ENCODE data around the gene PNPLA2.

PNPLA2 gene

GRCh38 chr11:832529-833113, 13.9 kb downstream of the PNPLA2 start, which contains the start of gene CD151:
Gene CD151 (plus strand): TSS chr11:832952. CDS start chr11:836070, 3,118 bp downstream.
- DNase-seq: peak; percentile 85

- DNase-seq: peak; percentile 70
Observed at GRCh38 chr11:833114-833791, 14.5 kb downstream of the PNPLA2 start.

- DNase-seq: peak; percentile 40
Observed at GRCh38 chr11:833849-834311, 15.2 kb downstream of the PNPLA2 start.

GRCh38 chr11:834371-835316, 15.9 kb downstream of the PNPLA2 start:
- DNase-seq: peak; percentile 48

GRCh38 chr11:836274-836673, 17.6 kb downstream of the PNPLA2 start:
- DNase-seq: no peak

- no peak for DNase-seq
Observed at GRCh38 chr11:836700-837099, 18.0 kb downstream of the PNPLA2 start.

GRCh38 chr11:837189-837989, 18.7 kb downstream of the PNPLA2 start:
- DNase-seq: no peak

- DNase-seq: no peak
Observed at GRCh38 chr11:837990-838307, 19.2 kb downstream of the PNPLA2 start.

GRCh38 chr11:838441-839279, 19.9 kb downstream of the PNPLA2 start:
- peak; percentile 88 for DNase-seq

GRCh38 chr11:839280-839623, 20.5 kb downstream of the PNPLA2 start:
- no peak for DNase-seq

GRCh38 chr11:839875-840617, 21.3 kb downstream of the PNPLA2 start:
- no peak for DNase-seq

GRCh38 chr11:841981-842369, 23.3 kb downstream of the PNPLA2 start:
- peak; percentile 59 for DNase-seq

- peak; percentile 96 for DNase-seq
Observed at GRCh38 chr11:842370-843002, 23.8 kb downstream of the PNPLA2 start, which contains the start of the genes POLR2L and TSPAN4. Gene POLR2L (minus strand): TSS chr11:842529. CDS start chr11:842508, 21 bp downstream. Gene TSPAN4 (plus strand): TSS chr11:842852. CDS start chr11:850305, 7,453 bp downstream.

- DNase-seq: no peak
Observed at GRCh38 chr11:843086-843734, 24.5 kb downstream of the PNPLA2 start.

- peak; percentile 53 for DNase-seq
Observed at GRCh38 chr11:843818-844692, 25.3 kb downstream of the PNPLA2 start.

GRCh38 chr11:844693-845644, 26.3 kb downstream of the PNPLA2 start:
- DNase-seq: peak; percentile 70

- DNase-seq: no peak
Observed at GRCh38 chr11:845872-846495, 27.3 kb downstream of the PNPLA2 start.
